Testis (tissue), 2 donors: ENCODE results near the gene LIMS4.
"Not testable (repeated sequence)": the region's sequence is repeated elsewhere in the genome, so short reads cannot be mapped to it uniquely, and the experiment has no call there.

Source experiments
- CTCF ChIP-seq, 3 experiments: fragments of 450-650 bp in 2 of 3; fragments of 200-600 bp in 1 of 3; sonication (generic) in 1 of 3; IDR thresholded peaks; one replicate each; pipeline ENCODE4 v1.5.1; 2016 to 2019; ENCODE audit warnings: antibody characterized with exemption in 3 of 3, mild to moderate bottlenecking in 2 of 3, moderate library complexity in 1 of 3
- POLR2A ChIP-seq: fragments of 450-650 bp; IDR thresholded peaks from one replicate; pipeline ENCODE4 v1.6.1; 2017; ENCODE audit warnings: antibody characterized with exemption, mild to moderate bottlenecking, moderate library complexity

- TF ChIP-seq CTCF (IDR thresholded peaks at IDR 0.05); POLR2A: not testable (repeated sequence)
Measured at GRCh38 chr2:110473059-110473358, 393 bp upstream of the LIMS4 start.
